Right cardiac atrium (tissue), 5 donors: ENCODE measurements around the gene PRDX1. TPM values are rescaled to one million over a fixed set of nuclear protein-coding genes. Genes with fewer than 3 reads are reported as not detected.

ENCODE experiments used
- polyA plus RNA-seq: library from polyadenylated mRNA; stranded (reverse); fragments of 200-250 nt; gene quantifications from one replicate; pipeline ENCODE4 v1.2.3, GENCODE V29; 2013
- total RNA-seq, 4 donors: library from RNA; stranded (reverse); fragmentation: NEBNext Ultra II Directional; extraction: Animal tissue kit (Norgen Biotek cat#: 25700); gene quantifications; one replicate each; pipeline ENCODE4 v1.2.1, GENCODE V29; 2021
- donor health status: healthy with polysubstance abuse.
- donor health status: DM: no; HTN: yes; CAD: no.
- donor health status: DM: no; HTN: no; CAD: no.
- donor health status: DM: no; HTN: yes; CAD: no; lungs with severe emphysema.
- donor health status: DM: yes; HTN: yes; CAD: no.

The PRDX1 gene
- total and polyA plus RNA-seq, 5 donors, result 548 to 1,153 (median 755) TPM

Other genes starting within 250 kb of the PRDX1 start
- gene HPDL, start 195.0 kb downstream of the PRDX1 start, total RNA-seq, result under 1 TPM in 3 of 4 donors, not detected in 1; 0.25 to 0.56 (median 0.40) TPM
- gene HPDL, start 195.0 kb downstream of the PRDX1 start, polyA plus RNA-seq, result 0.38 TPM
- gene TOE1, start 181.7 kb downstream of the PRDX1 start, total RNA-seq, result 1 to 10 TPM; 5.0 to 6.6 (median 6.2) TPM
- gene TOE1, start 181.7 kb downstream of the PRDX1 start, polyA plus RNA-seq, result 4.5 TPM
- 10 to 100 TPM in 3 of 4 donors, 1 to 10 TPM in 1; 7.7 to 12.7 (median 11.2) TPM for gene MUTYH, start 181.4 kb downstream of the PRDX1 start, total RNA-seq
- gene MUTYH, start 181.4 kb downstream of the PRDX1 start, polyA plus RNA-seq, result 8.7 TPM
- gene TESK2, start 30.7 kb downstream of the PRDX1 start, total RNA-seq, result 1 to 10 TPM; 1.6 to 4.7 (median 4.2) TPM
- 1.6 TPM for gene TESK2, start 30.7 kb downstream of the PRDX1 start, polyA plus RNA-seq
- 10 to 100 TPM in 2 of 4 donors, 1 to 10 TPM in 2; 2.5 to 13.9 (median 11.0) TPM for gene CCDC163, start 21.8 kb downstream of the PRDX1 start, total RNA-seq
- 7.3 TPM for gene CCDC163, start 21.8 kb downstream of the PRDX1 start, polyA plus RNA-seq
- gene MMACHC, start 21.6 kb downstream of the PRDX1 start, total RNA-seq, result 10 to 100 TPM; 15.7 to 32.0 (median 26.2) TPM
- 12.8 TPM for gene MMACHC, start 21.6 kb downstream of the PRDX1 start, polyA plus RNA-seq
- gene AKR1A1, start 28.9 kb upstream of the PRDX1 start, total RNA-seq, result 100 to 1,000 TPM in 1 of 4 donors, 10 to 100 TPM in 3; 67.3 to 106 (median 90.7) TPM
- gene AKR1A1, start 28.9 kb upstream of the PRDX1 start, polyA plus RNA-seq, result 75.0 TPM
- 10 to 100 TPM; 43.7 to 49.4 (median 48.1) TPM for gene NASP, start 62.2 kb upstream of the PRDX1 start, total RNA-seq
- 89.8 TPM for gene NASP, start 62.2 kb upstream of the PRDX1 start, polyA plus RNA-seq
- 1 to 10 TPM in 3 of 4 donors, under 1 TPM in 1; 0.42 to 1.8 (median 1.1) TPM for gene CCDC17, start 102.2 kb upstream of the PRDX1 start, total RNA-seq
- gene CCDC17, start 102.2 kb upstream of the PRDX1 start, polyA plus RNA-seq, result 0.93 TPM
- 10 to 100 TPM; 75.4 to 83.1 (median 79.9) TPM for gene GPBP1L1, start 164.6 kb upstream of the PRDX1 start, total RNA-seq
- gene GPBP1L1, start 164.6 kb upstream of the PRDX1 start, polyA plus RNA-seq, result 47.9 TPM
- 10 to 100 TPM; 21.6 to 30.9 (median 24.1) TPM for gene TMEM69, start 166.3 kb upstream of the PRDX1 start, total RNA-seq
- 32.4 TPM for gene TMEM69, start 166.3 kb upstream of the PRDX1 start, polyA plus RNA-seq
- 10 to 100 TPM; 12.2 to 20.2 (median 15.7) TPM for gene IPP, start 228.8 kb upstream of the PRDX1 start, total RNA-seq
- 7.4 TPM for gene IPP, start 228.8 kb upstream of the PRDX1 start, polyA plus RNA-seq